Transverse colon (tissue), 4 donors: ENCODE data around the gene C10orf95.

ENCODE experiments used
- CTCF ChIP-seq, 5 experiments: fragments of 200-600 bp in 3 of 5; fragments of 450-650 bp in 2 of 5; sonication (generic) in 3 of 5; IDR thresholded peaks; 1 replicate in 2 of 5; 2 replicates in 3 of 5; pipeline ENCODE4 v1.5.1; 2016 to 2017; ENCODE audit warnings: antibody characterized with exemption in 5 of 5, inconsistent platforms in 3 of 5, mild to moderate bottlenecking in 2 of 5, moderate library complexity in 1 of 5
- POLR2AphosphoS5 ChIP-seq, 3 donors: sonication (generic); formaldehyde crosslinking; IDR thresholded peaks; one replicate each; pipeline ENCODE4 v1.6.1; 2016; ENCODE audit warnings: antibody characterized with exemption in 3 of 3

DNA sequence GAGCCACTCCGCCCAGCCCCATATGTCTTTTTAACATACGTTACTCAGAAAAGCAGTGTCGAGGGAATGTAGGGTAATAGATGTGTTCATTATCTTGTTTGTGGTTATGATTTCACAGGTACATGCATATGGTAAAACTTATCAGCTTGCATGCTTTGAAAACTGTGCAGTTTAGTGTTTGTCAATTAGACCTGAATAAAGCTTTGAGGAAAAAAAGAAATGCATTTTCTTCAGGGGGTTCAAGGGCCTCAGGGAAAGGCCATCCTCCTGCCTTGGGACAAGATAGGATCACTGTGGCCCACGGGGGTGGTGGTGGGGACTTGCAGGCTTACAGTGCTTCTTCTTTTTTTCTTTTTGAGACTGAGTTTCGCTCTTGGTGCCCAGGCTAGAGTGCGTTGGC lies 16.0 kb upstream of the C10orf95 start:
- TF ChIP-seq CTCF (IDR thresholded peaks at IDR 0.05): no peak
- TF ChIP-seq POLR2AphosphoS5 (IDR thresholded peaks at IDR 0.05): no peak
